GM12878 (cell line): ENCODE results near the gene PAPPA. TPM values are rescaled to one million over a fixed set of nuclear protein-coding genes. Genes with fewer than 3 reads are reported as not detected.

ENCODE experiments used
- ATAC-seq: fragments of 200-7000 bp; cut with Tn5 transposase; 3 replicates; pipeline ENCODE4 v1.9.1; 2020; ENCODE audit warnings: mild to moderate bottlenecking, moderate library complexity
- BruUV-seq: library from RNA; stranded (reverse); fragments of 400-500 nt; replicated peaks from 2 replicates; lab custom pipeline; 2021; lab: Mats Ljungman, UMichigan
- CTCF ChIA-PET: fragments of 300-600 bp; sonication (Branson Sonifier 250); formaldehyde crosslinking; extraction: SDS; loops from one replicate; lab custom pipeline; 2021; ENCODE audit warnings: inconsistent platforms; lab: Yijun Ruan, JAX
- POLR2A ChIA-PET: fragments of 350-600 bp; formaldehyde crosslinking; extraction: SDS; loops from one replicate; lab custom pipeline; 2021; ENCODE audit warnings: inconsistent platforms; lab: Charles Lee
- RAD21 ChIA-PET: fragments of 300-600 bp; sonication (Branson Sonifier 250); formaldehyde crosslinking; loops from one replicate; lab custom pipeline; 2023; ENCODE audit warnings: antibody characterized with exemption; ENCODE audit not compliant: unreplicated experiment; lab: Charles Lee
- SMC1A ChIA-PET: fragments of 300-600 bp; sonication (Branson Sonifier 250); formaldehyde crosslinking; loops from one replicate; lab custom pipeline; 2023; ENCODE audit not compliant: unreplicated experiment, uncharacterized antibody; lab: Charles Lee
- DNase-seq: peaks from one replicate; pipeline ENCODE4 v3.0.0-alpha.2; 2011; ENCODE audit warnings: low read depth, low spot score
- FAIRE-seq: peaks from 3 replicates; lab custom pipeline; 2011; peaks lifted over from hg19 to GRCh38; lab: Jason Lieb, UNC
- H2AFZ ChIP-seq: 2 replicates; pipeline ENCODE4 v1.6.0; 2011; ENCODE audit warnings: low read depth, low read length, control low read depth; ENCODE audit not compliant: control insufficient read depth
- H3K27ac ChIP-seq: 2 replicates; pipeline ENCODE4 v1.5.1; 2011; ENCODE audit warnings: control low read depth; ENCODE audit not compliant: control insufficient read depth, insufficient read depth
- H3K27me3 ChIP-seq, 2 experiments: replicated peaks in 1 of 2; 2 replicates each; pipeline versions ENCODE4 v1.6.0 to v1.6.1; 2011; ENCODE audit warnings: low read length in 1 of 2; ENCODE audit not compliant: control insufficient read depth in 2 of 2, insufficient read depth in 2 of 2
- H3K36me3 ChIP-seq, 2 experiments: 2 replicates each; pipeline ENCODE4 v1.5.1; 2011; ENCODE audit warnings: low read length in 1 of 2; ENCODE audit not compliant: control insufficient read depth in 2 of 2, insufficient read depth in 2 of 2
- H3K4me1 ChIP-seq: 2 replicates; pipeline ENCODE4 v1.6.1; 2011; ENCODE audit warnings: mild to moderate bottlenecking, low read length, moderate library complexity, mixed read lengths; ENCODE audit not compliant: control insufficient read depth, insufficient read depth
- H3K4me2 ChIP-seq: 2 replicates; pipeline ENCODE4 v1.6.0; 2011; ENCODE audit warnings: control low read depth; ENCODE audit not compliant: control insufficient read depth, insufficient read depth
- H3K4me3 ChIP-seq: fragments of 200-600 bp; sonication (generic); 2 replicates; pipeline ENCODE4 v1.5.1; 2016
- H3K79me2 ChIP-seq: 2 replicates; pipeline ENCODE4 v1.6.0; 2011; ENCODE audit warnings: low read length; ENCODE audit not compliant: control insufficient read depth, insufficient read depth
- H3K9ac ChIP-seq: 2 replicates; pipeline ENCODE4 v1.8.0; 2011; ENCODE audit warnings: low read length, control low read depth, mixed read lengths; ENCODE audit not compliant: control insufficient read depth, insufficient read depth
- H3K9me3 ChIP-seq: replicated peaks from 3 replicates; pipeline ENCODE4 v1.5.1; 2011; ENCODE audit warnings: mild to moderate bottlenecking, low read length; ENCODE audit not compliant: control insufficient read depth, insufficient read depth
- H4K20me1 ChIP-seq: 2 replicates; pipeline ENCODE4 v1.6.0; 2011; ENCODE audit not compliant: control insufficient read depth, insufficient read depth
- ATF7 ChIP-seq: fragments of 450-650 bp; IDR thresholded peaks from 2 replicates; pipeline ENCODE4 v1.6.1; 2016; ENCODE audit warnings: low read depth, mild to moderate bottlenecking
- FOXM1 ChIP-seq: IDR thresholded peaks from 2 replicates; pipeline ENCODE4 v1.6.1; 2012; ENCODE audit warnings: low read depth, mild to moderate bottlenecking, inconsistent platforms, low read length, moderate library complexity
- HCFC1 ChIP-seq: fragments of 150-350 bp; IDR thresholded peaks from 2 replicates; pipeline ENCODE4 v1.6.1; 2014; ENCODE audit warnings: low read length
- HDAC6 ChIP-seq: fragments of 200-600 bp; sonication (generic); IDR thresholded peaks from one replicate; pipeline ENCODE4 v1.8.0; 2017; ENCODE audit warnings: antibody characterized with exemption; ENCODE audit not compliant: unreplicated experiment
- MTA3 ChIP-seq: IDR thresholded peaks from 2 replicates; pipeline ENCODE4 v1.6.1; 2012; ENCODE audit warnings: low read length, inconsistent platforms, borderline replicate concordance
- NR2C2 ChIP-seq: IDR thresholded peaks from 2 replicates; pipeline ENCODE4 v1.6.1; 2011; ENCODE audit warnings: borderline replicate concordance, low read depth; ENCODE audit not compliant: control insufficient read depth, insufficient read length
- RCOR1 ChIP-seq: conservative IDR thresholded peaks from 2 replicates; pipeline ENCODE4 v1.6.1; 2012; ENCODE audit warnings: low read depth, low read length, improper control_type of control experiment
- WRNIP1 ChIP-seq: IDR thresholded peaks from 2 replicates; pipeline ENCODE4 v1.6.1; 2011; ENCODE audit warnings: low read depth, low read length, improper control_type of control experiment, borderline replicate concordance
- WGBS: methylation state at CpG from one replicate; pipeline ENCODE4 v1.1.6; 2016; ENCODE audit warnings: low lambda C conversion rate; ENCODE audit not compliant: insufficient replicate concordance, insufficient coverage; ENCODE audit errors: missing lambda C conversion rate; 5-methylcytosine and 5-hydroxymethylcytosine counted together
- in situ Hi-C: fragments of 300-500 bp; cut with MboI; formaldehyde crosslinking; loops from 9 replicates; pipeline ENCODE4 v1.14.3; 2018; ENCODE audit warnings: mixed read lengths
- intact Hi-C: fragments of 100-400 bp; cut with micrococcal nuclease; formaldehyde crosslinking; loops from one replicate; pipeline ENCODE4 v1.14.2; 2022; ENCODE audit not compliant: unreplicated experiment
- polyA plus RNA-seq, 11 experiments: library from polyadenylated mRNA; depleted of rRNA in 4 of 11; unstranded in 6 of 11; stranded (reverse) in 5 of 11; fragments of >200 nt; fragmentation: Nextera tagmentation in 4 of 11; fragmentation: Illumina TruSeq in 1 of 11; extraction: Ambion mirVana in 4 of 11; extraction: Trizol in 1 of 11; gene quantifications; 1 replicate in 1 of 11; 2 replicates in 10 of 11; pipeline versions ENCODE4 v1.2.1 to v1.2.3, GENCODE V29; 2011 to 2016; ENCODE audit warnings: inconsistent platforms in 2 of 11, missing spikeins in 2 of 11, low read depth in 1 of 11
- total RNA-seq, 4 experiments: library from RNA; depleted of rRNA in 3 of 4; stranded (reverse); fragments of >200 nt in 3 of 4; fragmentation: Illumina TruSeq in 1 of 4; extraction: Trizol in 1 of 4; gene quantifications; 2 replicates each; pipeline versions ENCODE4 v1.2.1 to v1.2.3, GENCODE V29; 2013 to 2021
- TF ChIP-seq, protein P1 (sequence below): IDR thresholded peaks from 2 replicates; pipeline ENCODE4 v1.6.1; 2011; ENCODE audit warnings: borderline replicate concordance, low read depth, mild to moderate bottlenecking, moderate library complexity, low read length; ENCODE audit not compliant: insufficient read depth, poor library complexity, severe bottlenecking
- TF ChIP-seq, protein P2 (sequence below): fragments of 450-650 bp; formaldehyde crosslinking; IDR thresholded peaks from 2 replicates; pipeline ENCODE4 v1.4.0; 2022; ENCODE audit warnings: mild to moderate bottlenecking, moderate library complexity
- TF ChIP-seq, protein P3 (sequence below): fragments of 150-350 bp; IDR thresholded peaks from 2 replicates; pipeline ENCODE4 v1.6.1; 2014; ENCODE audit warnings: mild to moderate bottlenecking, low read depth, low read length
- TF ChIP-seq, protein P4 (sequence below): IDR thresholded peaks from 2 replicates; pipeline ENCODE4 v1.6.1; 2012; ENCODE audit warnings: low read depth, low read length, improper control_type of control experiment

Gene PAPPA
- total and polyA plus RNA-seq, 10 of the 15 experiments (the other 5 are each of a cell fraction or from before 2014, with no cell fraction given) = under 0.01 to 0.19 (median 0.02) TPM; not detected in 4

DNA sequence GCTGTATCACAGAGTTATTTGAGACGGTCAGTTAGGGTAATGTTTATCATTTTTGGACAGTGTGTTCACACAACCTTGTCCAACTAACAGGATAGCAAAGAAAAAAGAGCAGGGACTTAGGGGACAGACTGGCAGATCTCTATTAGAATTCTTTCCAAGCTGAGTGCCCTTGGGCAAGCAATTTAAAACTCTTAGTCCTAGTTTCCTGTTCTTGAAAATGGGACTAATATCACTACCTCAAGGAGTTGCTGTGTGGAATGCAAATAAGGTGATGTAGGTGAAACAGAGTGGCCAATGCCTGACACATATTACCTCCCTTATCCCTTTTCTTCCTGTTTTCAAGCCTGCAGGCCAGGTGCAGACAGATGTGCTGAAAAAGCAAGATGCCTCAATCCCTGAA, 186.7 kb downstream of the PAPPA start:
- Histone ChIP-seq H3K36me3 (no peaks in the 10 kb centered on the region), H3K4me1 (no peaks in the 10 kb centered on the region), H3K27ac (no peak overlapping the region), H4K20me1 (no peaks in the 10 kb centered on the region), H3K4me3 (no peak overlapping the region), H3K9me3 (no peaks in the 10 kb centered on the region), H3K79me2 (no peaks in the 10 kb centered on the region), H2AFZ (no peak overlapping the region), H3K27me3 (peaks cover 0 to 2% of the 10 kb centered on the region in 2 experiments; a peak in 1 of 4 replicates), H3K4me2 (no peak overlapping the region), H3K9ac (no peak overlapping the region)
- ATAC-seq (no peak), FAIRE-seq (no peak), DNase-seq (no peak)
- TF ChIP-seq HCFC1 (no peak), HDAC6 (no peak), MTA3 (no peak), NR2C2 (no peak), RCOR1 (no peak), ATF7 (no peak), WRNIP1 (no peak), FOXM1 (no peak)
- TF ChIP-seq, protein P1, sequence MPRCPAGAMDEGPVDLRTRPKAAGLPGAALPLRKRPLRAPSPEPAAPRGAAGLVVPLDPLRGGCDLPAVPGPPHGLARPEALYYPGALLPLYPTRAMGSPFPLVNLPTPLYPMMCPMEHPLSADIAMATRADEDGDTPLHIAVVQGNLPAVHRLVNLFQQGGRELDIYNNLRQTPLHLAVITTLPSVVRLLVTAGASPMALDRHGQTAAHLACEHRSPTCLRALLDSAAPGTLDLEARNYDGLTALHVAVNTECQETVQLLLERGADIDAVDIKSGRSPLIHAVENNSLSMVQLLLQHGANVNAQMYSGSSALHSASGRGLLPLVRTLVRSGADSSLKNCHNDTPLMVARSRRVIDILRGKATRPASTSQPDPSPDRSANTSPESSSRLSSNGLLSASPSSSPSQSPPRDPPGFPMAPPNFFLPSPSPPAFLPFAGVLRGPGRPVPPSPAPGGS = no peak
- TF ChIP-seq, protein P2, sequence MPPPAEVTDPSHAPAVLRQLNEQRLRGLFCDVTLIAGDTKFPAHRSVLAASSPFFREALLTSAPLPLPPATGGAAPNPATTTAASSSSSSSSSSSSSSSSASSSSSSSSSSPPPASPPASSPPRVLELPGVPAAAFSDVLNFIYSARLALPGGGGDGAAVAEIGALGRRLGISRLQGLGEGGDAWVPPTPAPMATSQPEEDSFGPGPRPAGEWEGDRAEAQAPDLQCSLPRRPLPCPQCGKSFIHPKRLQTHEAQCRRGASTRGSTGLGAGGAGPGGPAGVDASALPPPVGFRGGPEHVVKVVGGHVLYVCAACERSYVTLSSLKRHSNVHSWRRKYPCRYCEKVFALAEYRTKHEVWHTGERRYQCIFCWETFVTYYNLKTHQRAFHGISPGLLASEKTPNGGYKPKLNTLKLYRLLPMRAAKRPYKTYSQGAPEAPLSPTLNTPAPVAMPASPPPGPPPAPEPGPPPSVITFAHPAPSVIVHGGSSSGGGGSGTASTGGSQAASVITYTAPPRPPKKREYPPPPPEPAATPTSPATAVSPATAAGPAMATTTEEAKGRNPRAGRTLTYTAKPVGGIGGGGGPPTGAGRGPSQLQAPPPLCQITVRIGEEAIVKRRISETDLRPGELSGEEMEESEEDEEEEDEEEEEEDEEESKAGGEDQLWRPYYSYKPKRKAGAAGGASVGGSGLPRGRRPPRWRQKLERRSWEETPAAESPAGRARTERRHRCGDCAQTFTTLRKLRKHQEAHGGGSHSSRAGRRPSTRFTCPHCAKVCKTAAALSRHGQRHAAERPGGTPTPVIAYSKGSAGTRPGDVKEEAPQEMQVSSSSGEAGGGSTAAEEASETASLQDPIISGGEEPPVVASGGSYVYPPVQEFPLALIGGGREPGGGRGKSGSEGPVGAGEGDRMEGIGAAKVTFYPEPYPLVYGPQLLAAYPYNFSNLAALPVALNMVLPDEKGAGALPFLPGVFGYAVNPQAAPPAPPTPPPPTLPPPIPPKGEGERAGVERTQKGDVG = no peak
- TF ChIP-seq, protein P3, sequence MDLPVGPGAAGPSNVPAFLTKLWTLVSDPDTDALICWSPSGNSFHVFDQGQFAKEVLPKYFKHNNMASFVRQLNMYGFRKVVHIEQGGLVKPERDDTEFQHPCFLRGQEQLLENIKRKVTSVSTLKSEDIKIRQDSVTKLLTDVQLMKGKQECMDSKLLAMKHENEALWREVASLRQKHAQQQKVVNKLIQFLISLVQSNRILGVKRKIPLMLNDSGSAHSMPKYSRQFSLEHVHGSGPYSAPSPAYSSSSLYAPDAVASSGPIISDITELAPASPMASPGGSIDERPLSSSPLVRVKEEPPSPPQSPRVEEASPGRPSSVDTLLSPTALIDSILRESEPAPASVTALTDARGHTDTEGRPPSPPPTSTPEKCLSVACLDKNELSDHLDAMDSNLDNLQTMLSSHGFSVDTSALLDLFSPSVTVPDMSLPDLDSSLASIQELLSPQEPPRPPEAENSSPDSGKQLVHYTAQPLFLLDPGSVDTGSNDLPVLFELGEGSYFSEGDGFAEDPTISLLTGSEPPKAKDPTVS = no peak
- TF ChIP-seq, protein P4, sequence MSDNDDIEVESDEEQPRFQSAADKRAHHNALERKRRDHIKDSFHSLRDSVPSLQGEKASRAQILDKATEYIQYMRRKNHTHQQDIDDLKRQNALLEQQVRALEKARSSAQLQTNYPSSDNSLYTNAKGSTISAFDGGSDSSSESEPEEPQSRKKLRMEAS = no peak
- no TSS peak for BruUV-seq
- ChIA-PET CTCF (no interaction called here), SMC1A (no interaction called here), POLR2A (no interaction called here), RAD21 (no interaction called here)
- intact Hi-C loops (no loop called here), in situ Hi-C loops (no loop called here)
- 0% methylated on average over 1 of the region's 1 CpG for WGBS
